Activated naive CD4-positive, alpha-beta T cell treated with Interleukin-2 at 50 U/mL for 16 hours (primary cell): ENCODE data around the gene BID.
"Not testable (repeated sequence)": the region's sequence is repeated elsewhere in the genome, so short reads cannot be mapped to it uniquely, and the experiment has no call there.

ENCODE experiments used
- DNase-seq: peaks from one replicate; pipeline ENCODE4 v3.0.0-alpha.2; 2020

The BID gene

GRCh38 chr22:17767233-17768065 lies 6.8 kb downstream of the BID start:
- DNase-seq = peak; percentile 68

- not testable (repeated sequence) for DNase-seq
These were observed 9.4 kb downstream of the BID start for GRCh38 chr22:17764852-17765251.

- DNase-seq = no peak
These were observed 10.2 kb downstream of the BID start for GRCh38 chr22:17764036-17764435.

GRCh38 chr22:17763442-17763841 lies 10.8 kb downstream of the BID start:
- DNase-seq = not testable (repeated sequence)

GRCh38 chr22:17761138-17761488 lies 13.2 kb downstream of the BID start:
- no peak for DNase-seq

GRCh38 chr22:17754233-17754925 lies 19.9 kb downstream of the BID start:
- no peak for DNase-seq

- no peak for DNase-seq
These were observed 20.8 kb downstream of the BID start for GRCh38 chr22:17753401-17753989.

GRCh38 chr22:17751596-17751995 lies 22.7 kb downstream of the BID start:
- DNase-seq = no peak

GRCh38 chr22:17749605-17750395 lies 24.5 kb downstream of the BID start:
- DNase-seq = no peak

- DNase-seq = no peak
These were observed 25.5 kb downstream of the BID start for GRCh38 chr22:17748555-17749353.

- no peak for DNase-seq
These were observed 27.4 kb downstream of the BID start for GRCh38 chr22:17746916-17747315.

- no peak for DNase-seq
These were observed 29.8 kb downstream of the BID start for GRCh38 chr22:17744430-17744829.

GRCh38 chr22:17743661-17744411 lies 30.4 kb downstream of the BID start:
- no peak for DNase-seq

GRCh38 chr22:17742527-17742902 lies 31.8 kb downstream of the BID start:
- DNase-seq = peak; percentile 74

GRCh38 chr22:17741866-17742526 lies 32.3 kb downstream of the BID start:
- DNase-seq = no peak

GRCh38 chr22:17739196-17739975 lies 34.9 kb downstream of the BID start:
- DNase-seq = no peak

GRCh38 chr22:17738386-17739128 lies 35.7 kb downstream of the BID start:
- no peak for DNase-seq

- peak; percentile 13 for DNase-seq
These were observed 40.1 kb downstream of the BID start for GRCh38 chr22:17734187-17734586.

GRCh38 chr22:17733466-17733865 lies 40.8 kb downstream of the BID start:
- DNase-seq = no peak
